HuH-7 (cell line): ENCODE data around the gene COL4A1.

ENCODE experiments used
- DNase-seq: peaks from one replicate; pipeline ENCODE4 v3.0.0; 2011; ENCODE audit warnings: low spot score

The COL4A1 gene

GRCh38 chr13:110258876-110259631 is 47.9 kb downstream of the COL4A1 start:
- DNase-seq: no peak

DNA sequence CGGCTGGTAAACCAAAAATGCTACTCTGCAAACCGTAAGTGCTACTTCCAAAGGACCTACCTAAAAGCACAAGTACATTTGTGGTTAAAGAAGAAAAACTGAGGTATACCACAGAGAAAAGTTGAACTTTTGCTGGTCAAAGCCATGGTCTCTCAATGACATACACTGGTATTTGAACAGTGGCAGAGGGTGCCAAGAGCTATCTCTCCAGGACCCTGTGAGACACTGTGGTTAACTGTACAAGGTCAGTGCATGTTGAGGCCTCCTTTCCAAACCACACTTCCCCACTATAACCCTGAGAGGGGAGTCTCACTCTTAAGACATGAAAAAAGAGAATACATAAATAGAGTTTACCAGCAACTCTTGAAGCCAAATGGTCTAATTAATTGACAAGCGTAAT is 49.5 kb downstream of the COL4A1 start:
- no peak for DNase-seq

GRCh38 chr13:110256126-110256905 is 50.6 kb downstream of the COL4A1 start:
- DNase-seq: no peak

GRCh38 chr13:110254751-110255553 is 52.0 kb downstream of the COL4A1 start:
- DNase-seq: no peak

- no peak for DNase-seq
Observed at GRCh38 chr13:110254151-110254679, 52.7 kb downstream of the COL4A1 start.

GRCh38 chr13:110251193-110251819 is 55.7 kb downstream of the COL4A1 start:
- no peak for DNase-seq

- no peak for DNase-seq
Observed at GRCh38 chr13:110250258-110250891, 56.6 kb downstream of the COL4A1 start.

DNA sequence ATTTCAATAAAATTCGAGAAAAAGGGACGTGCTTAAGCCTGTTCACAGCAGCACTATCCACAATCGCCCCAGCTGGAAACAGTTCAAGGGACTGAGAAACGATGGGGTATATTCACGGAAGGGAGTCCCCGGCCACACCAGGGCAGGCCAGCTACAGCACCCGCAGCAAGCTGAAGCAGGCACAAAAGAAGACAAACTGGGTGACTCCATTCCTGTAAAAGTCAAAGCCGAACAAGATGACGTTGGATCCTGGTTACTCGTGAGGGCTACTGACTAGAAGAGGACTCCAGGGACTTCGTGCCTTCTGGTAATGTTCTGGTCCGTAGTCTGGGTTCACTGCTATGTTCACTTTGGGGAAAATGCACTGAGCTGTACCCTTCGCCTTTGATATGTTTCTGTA is 57.6 kb downstream of the COL4A1 start:
- DNase-seq: no peak

DNA sequence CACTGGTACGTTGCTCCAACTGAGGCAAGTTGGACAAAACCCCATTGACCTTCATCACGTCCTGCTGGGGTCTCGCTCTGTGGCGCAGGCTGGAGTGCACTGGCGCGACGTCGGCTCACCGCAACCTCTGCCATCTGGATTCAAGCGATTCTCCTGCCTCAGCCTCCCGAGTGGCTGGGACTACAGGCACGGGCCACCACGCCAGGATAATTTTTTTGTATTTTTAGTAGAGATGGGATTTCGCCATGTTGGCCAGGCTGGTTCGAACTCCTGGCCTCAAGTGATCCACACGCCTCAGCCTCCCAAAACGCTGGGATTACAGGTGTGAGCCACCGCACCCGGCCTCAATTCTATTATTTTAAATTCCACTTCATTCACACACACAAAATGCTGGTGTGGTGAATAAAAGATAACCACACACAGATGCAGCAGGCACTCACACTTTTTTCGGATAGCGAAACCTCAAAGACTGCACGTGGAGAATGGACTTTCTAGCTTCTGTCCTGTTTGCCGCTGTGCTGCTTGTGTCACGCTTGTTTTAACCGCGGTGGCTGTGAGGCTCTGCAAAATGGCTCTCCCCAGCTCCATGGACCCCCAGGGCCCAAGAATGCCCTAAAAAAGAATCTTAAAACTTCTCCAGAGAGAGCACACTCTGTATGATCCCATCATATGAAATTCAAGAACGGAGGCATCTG is 58.4 kb downstream of the COL4A1 start:
- no peak for DNase-seq

DNA sequence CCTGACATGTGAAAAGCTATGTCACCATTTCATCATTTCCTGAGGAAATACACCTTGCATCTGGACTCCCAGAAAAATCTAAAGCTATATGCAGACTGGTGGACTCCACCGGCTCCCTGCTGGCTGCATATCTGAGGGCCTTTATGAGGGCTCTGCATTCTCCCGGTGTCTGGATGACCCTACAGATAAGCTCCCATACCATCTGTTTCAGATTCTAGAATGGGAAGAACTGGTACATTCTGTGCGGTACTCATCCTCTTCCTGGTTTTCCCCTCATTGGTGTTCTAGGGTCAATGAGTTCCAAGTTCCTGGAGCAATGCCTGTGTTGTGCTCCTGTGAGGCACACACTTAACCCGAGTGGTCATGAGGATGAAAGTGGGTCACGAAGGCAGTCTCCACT is 60.4 kb downstream of the COL4A1 start:
- no peak for DNase-seq

DNA sequence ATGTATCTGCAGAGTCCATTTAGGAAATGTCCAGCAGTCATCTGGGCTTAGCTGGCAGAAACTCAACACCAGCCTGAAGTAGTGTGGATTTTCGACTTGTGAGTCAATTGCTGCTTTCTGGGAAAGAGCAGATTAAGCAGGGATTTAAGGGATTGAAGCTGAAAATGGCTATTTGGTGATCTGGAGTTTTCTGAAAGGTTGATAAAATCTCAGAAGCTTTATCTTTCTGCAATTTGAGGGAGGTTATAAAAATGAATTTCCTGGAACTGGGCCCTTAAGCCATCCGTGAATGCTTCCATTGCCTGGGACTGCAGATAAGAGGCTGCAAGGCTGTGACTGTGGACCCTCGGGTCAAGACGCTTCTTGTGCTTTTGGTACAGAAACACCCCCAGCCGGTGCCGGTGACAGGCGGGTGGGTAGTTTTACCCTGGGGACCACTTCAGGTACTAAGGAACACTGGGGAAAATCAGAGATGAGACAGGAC is 61.5 kb downstream of the COL4A1 start:
- DNase-seq: no peak

DNA sequence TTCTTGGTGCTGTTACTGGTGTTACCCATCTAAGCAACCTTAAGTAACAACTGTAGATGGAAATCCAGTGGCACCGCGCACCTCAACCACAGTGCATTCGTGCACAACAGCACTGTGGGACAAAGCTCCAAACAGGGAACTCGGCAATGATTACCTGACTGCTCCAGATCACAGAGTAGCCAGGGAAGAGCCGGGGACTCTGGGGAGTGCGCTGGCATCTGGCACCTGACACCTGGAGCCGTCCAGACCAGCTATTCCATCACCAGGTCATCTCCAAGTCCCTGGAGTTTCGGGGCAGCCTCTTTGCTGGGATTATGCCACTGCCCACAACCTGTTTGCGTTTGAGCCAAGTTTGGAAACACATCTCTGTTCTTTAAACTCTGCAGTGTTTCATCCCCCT is 62.0 kb downstream of the COL4A1 start:
- no peak for DNase-seq

- DNase-seq: no peak
Observed at GRCh38 chr13:110244071-110244830, 62.7 kb downstream of the COL4A1 start.

DNA sequence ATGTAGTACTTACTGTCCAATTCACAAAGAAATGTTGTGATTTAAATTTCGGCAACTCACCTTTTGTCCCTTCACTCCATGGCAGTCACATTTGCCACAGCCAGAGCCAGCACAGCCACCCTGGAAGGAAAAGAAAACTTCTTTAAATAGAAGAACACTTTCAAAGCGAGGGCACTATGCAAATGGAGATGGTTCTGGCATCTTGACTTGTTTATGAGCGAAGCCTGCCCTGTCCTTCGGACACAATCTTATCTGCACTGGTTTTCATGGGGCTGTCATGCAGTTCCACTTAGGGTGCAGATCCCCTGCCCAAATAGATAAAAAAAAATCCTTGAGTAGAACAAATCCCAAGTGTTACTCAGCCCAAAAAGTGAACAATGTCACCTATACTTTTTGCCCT is 64.3 kb downstream of the COL4A1 start:
- DNase-seq: no peak

GRCh38 chr13:110240943-110241342 is 66.0 kb downstream of the COL4A1 start:
- no peak for DNase-seq

GRCh38 chr13:110240352-110240751 is 66.6 kb downstream of the COL4A1 start:
- DNase-seq: no peak

DNA sequence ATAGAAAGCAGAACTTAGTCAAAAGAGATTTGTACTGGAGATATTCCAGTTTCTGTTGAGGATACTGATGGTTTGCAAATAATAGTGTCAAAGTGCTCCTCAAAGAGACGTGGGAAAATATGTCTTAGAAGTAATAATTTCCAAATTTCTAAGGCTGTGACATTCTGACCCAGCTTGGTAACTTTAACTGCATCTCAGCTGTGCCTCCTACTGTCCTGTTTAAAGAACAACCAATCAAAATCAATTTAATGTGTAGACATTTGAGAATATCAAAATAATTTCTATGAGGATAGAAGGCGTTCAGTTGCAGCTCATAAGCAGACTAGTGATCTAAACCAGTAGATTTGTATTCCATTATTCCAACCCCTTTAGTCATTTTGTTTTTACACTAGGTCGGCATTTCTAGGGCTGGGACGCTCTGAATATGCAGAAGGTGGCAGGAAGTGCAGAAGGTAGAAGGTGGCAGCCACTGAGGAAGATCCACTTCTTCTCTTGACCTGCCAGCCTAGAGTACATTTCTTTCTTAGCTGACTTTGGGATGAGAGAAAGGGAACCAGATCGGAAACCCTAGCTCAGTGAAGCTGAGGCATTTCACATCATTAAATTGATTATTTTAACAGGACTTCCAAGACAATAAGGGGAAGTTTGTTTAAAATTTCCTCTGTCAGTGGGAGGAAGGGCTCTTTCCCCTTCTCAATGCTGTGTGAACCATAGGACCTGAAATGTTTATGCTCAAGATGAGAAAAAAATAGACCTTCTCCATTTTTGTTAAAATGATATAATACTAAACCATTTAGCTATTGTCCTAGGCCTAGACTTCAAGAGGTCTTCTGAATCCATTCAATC is 67.5 kb downstream of the COL4A1 start:
- DNase-seq: no peak

DNA sequence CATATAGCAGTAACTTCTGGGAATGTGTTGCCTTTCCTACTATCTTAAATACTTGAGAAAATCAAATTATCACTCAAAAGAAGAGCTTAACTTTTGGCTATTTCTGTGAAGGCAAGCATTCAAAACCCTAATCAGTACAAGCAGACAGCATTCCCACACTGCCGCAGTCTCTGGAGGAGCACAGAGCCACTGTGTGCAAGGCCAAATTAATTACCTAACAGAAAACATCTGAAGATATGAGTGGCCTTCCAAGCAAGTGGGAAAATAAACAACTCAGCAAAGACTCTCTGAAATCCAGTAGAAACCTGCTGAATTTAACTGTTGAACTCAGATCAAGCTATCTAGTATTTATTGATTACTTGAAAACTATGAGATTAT is 68.2 kb downstream of the COL4A1 start:
- DNase-seq: no peak
